ENCODE results near the gene NCKIPSD. TPM values are rescaled to one million over a fixed set of nuclear protein-coding genes. Genes with fewer than 3 reads are reported as not detected.

The NCKIPSD gene
- total RNA-seq, 2 donors from 2014 or later: 14.0 to 19.8 TPM

GRCh38 chr3:48700731-48701405, 15.2 kb upstream of the NCKIPSD start:
- intact Hi-C loops (cut with DNase I): no loop called here

GRCh38 chr3:48698891-48699290, 13.2 kb upstream of the NCKIPSD start:
- intact Hi-C loops (cut with DNase I): no loop called here
- DNase-seq (ENCODE audit: low spot score): peak; percentile 53

More at GRCh38 chr3:48700731-48701405, 15.2 kb upstream of the NCKIPSD start:
- peak; percentile 58 for DNase-seq (ENCODE audit: low spot score)

- intact Hi-C loops (cut with DNase I): no loop called here
- peak; percentile 1 for DNase-seq (ENCODE audit: low spot score)
These were observed 12.2 kb upstream of the NCKIPSD start for GRCh38 chr3:48697952-48698351.

GRCh38 chr3:48696601-48697000, 10.9 kb upstream of the NCKIPSD start:
- DNase-seq (ENCODE audit: low spot score): no peak
- intact Hi-C loops (cut with DNase I): no loop called here

- intact Hi-C loops (cut with DNase I): no loop called here
- DNase-seq (ENCODE audit: low spot score): peak; percentile 9
These were observed 10.4 kb upstream of the NCKIPSD start for GRCh38 chr3:48696156-48696555.

- intact Hi-C loops (cut with DNase I): no loop called here
- peak; percentile 85 for DNase-seq (ENCODE audit: low spot score)
These were observed 9.7 kb upstream of the NCKIPSD start for GRCh38 chr3:48695393-48695753.

- DNase-seq (ENCODE audit: low spot score): peak; percentile 93
These were observed 9.1 kb upstream of the NCKIPSD start for GRCh38 chr3:48694610-48695392.

GRCh38 chr3:48693826-48694225, 8.1 kb upstream of the NCKIPSD start:
- intact Hi-C loops (cut with DNase I): no loop called here

More at GRCh38 chr3:48694610-48695392, 9.1 kb upstream of the NCKIPSD start:
- intact Hi-C loops (cut with DNase I): no loop called here

GRCh38 chr3:48692551-48692950, 6.8 kb upstream of the NCKIPSD start:
- intact Hi-C loops (cut with DNase I): no loop called here
- DNase-seq (ENCODE audit: low spot score): peak; percentile 5

More at GRCh38 chr3:48693826-48694225, 8.1 kb upstream of the NCKIPSD start:
- peak; percentile 37 for DNase-seq (ENCODE audit: low spot score)

GRCh38 chr3:48690846-48691458, 5.2 kb upstream of the NCKIPSD start:
- intact Hi-C loops (cut with DNase I): no loop called here
- peak; percentile 11 for DNase-seq (ENCODE audit: low spot score)

GRCh38 chr3:48689384-48689783, 3.7 kb upstream of the NCKIPSD start:
- intact Hi-C loops (cut with DNase I): loop anchor here in 1 of 2 donors (10.0 kb wide), 1 partner anchor 225 kb away; a partner anchor contains a TSS
- peak; percentile 30 for DNase-seq (ENCODE audit: low spot score)

- intact Hi-C loops (cut with DNase I): loop anchor here in 1 of 2 donors (10.0 kb wide), 1 partner anchor 224 kb away; a partner anchor contains a TSS
- peak; percentile 76 for DNase-seq (ENCODE audit: low spot score)
These were observed 3.0 kb upstream of the NCKIPSD start for GRCh38 chr3:48688737-48689075.

GRCh38 chr3:48688032-48688736, 2.5 kb upstream of the NCKIPSD start:
- peak; percentile 63 for DNase-seq (ENCODE audit: low spot score)
- intact Hi-C loops (cut with DNase I): loop anchor here in 1 of 2 donors (10.0 kb wide), 1 partner anchor 223 kb away; a partner anchor contains a TSS

GRCh38 chr3:48687220-48687678, 1.5 kb upstream of the NCKIPSD start:
- peak; percentile 24 for DNase-seq (ENCODE audit: low spot score)
- intact Hi-C loops (cut with DNase I): loop anchor here in 1 of 2 donors (10.0 kb wide), 1 partner anchor 222 kb away; a partner anchor contains a TSS

GRCh38 chr3:48686538-48687219, 964 bp upstream of the NCKIPSD start:
- intact Hi-C loops (cut with DNase I): loop anchor here in 1 of 2 donors (10.0 kb wide), 1 partner anchor 222 kb away; a partner anchor contains a TSS
- DNase-seq (ENCODE audit: low spot score): peak; percentile 22

- DNase-seq (ENCODE audit: low spot score): no peak
- intact Hi-C loops (cut with DNase I): loop anchor here in 1 of 2 donors (10.0 kb wide), 1 partner anchor 220 kb away; a partner anchor contains a TSS
These were observed 467 bp downstream of the NCKIPSD start for GRCh38 chr3:48685293-48685602.

GRCh38 chr3:48684480-48685143, 1.1 kb downstream of the NCKIPSD start:
- intact Hi-C loops (cut with DNase I): loop anchor here in 1 of 2 donors (10.0 kb wide), 1 partner anchor 220 kb away; a partner anchor contains a TSS
- DNase-seq (ENCODE audit: low spot score): peak; percentile 81

GRCh38 chr3:48684054-48684349, 1.7 kb downstream of the NCKIPSD start:
- intact Hi-C loops (cut with DNase I): loop anchor here in 1 of 2 donors (10.0 kb wide), 1 partner anchor 219 kb away; a partner anchor contains a TSS
- no peak for DNase-seq (ENCODE audit: low spot score)
